Measurements from ENCODE around the gene GDPD1.
"Not testable (repeated sequence)": the region's sequence is repeated elsewhere in the genome, so short reads cannot be mapped to it uniquely, and the experiment has no call there.

DNA sequence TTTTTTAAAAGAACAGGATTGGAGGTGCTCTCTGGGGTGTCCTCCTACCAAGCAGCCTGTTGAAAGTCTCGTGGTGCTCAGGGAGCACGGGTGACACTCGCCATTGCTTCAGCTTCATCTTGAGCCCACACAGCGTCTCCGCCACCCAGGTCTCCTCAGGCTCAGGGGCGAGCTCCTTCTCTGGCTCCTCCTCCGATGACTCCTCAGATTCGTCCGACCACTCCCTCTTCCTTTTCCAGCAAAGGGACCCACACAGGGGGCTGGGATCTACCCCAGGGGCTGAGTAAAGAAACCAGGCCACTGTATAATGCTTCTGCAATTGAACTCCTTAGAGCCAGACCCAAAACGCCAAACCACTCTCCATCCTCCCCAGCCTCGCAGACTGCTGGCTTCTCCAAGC, 40.7 kb upstream of the GDPD1 start:
- TF ChIP-seq, protein P1, sequence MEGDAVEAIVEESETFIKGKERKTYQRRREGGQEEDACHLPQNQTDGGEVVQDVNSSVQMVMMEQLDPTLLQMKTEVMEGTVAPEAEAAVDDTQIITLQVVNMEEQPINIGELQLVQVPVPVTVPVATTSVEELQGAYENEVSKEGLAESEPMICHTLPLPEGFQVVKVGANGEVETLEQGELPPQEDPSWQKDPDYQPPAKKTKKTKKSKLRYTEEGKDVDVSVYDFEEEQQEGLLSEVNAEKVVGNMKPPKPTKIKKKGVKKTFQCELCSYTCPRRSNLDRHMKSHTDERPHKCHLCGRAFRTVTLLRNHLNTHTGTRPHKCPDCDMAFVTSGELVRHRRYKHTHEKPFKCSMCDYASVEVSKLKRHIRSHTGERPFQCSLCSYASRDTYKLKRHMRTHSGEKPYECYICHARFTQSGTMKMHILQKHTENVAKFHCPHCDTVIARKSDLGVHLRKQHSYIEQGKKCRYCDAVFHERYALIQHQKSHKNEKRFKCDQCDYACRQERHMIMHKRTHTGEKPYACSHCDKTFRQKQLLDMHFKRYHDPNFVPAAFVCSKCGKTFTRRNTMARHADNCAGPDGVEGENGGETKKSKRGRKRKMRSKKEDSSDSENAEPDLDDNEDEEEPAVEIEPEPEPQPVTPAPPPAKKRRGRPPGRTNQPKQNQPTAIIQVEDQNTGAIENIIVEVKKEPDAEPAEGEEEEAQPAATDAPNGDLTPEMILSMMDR (IDR thresholded peaks at IDR 0.05): not testable (repeated sequence)
- TF ChIP-seq, protein P2, sequence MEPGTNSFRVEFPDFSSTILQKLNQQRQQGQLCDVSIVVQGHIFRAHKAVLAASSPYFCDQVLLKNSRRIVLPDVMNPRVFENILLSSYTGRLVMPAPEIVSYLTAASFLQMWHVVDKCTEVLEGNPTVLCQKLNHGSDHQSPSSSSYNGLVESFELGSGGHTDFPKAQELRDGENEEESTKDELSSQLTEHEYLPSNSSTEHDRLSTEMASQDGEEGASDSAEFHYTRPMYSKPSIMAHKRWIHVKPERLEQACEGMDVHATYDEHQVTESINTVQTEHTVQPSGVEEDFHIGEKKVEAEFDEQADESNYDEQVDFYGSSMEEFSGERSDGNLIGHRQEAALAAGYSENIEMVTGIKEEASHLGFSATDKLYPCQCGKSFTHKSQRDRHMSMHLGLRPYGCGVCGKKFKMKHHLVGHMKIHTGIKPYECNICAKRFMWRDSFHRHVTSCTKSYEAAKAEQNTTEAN (CRISPR knock-in tag; IDR thresholded peaks at IDR 0.05): not testable (repeated sequence)
- TF ChIP-seq, protein P3, sequence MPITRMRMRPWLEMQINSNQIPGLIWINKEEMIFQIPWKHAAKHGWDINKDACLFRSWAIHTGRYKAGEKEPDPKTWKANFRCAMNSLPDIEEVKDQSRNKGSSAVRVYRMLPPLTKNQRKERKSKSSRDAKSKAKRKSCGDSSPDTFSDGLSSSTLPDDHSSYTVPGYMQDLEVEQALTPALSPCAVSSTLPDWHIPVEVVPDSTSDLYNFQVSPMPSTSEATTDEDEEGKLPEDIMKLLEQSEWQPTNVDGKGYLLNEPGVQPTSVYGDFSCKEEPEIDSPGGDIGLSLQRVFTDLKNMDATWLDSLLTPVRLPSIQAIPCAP (CRISPR knock-in tag; IDR thresholded peaks at IDR 0.05): not testable (repeated sequence)
- TF ChIP-seq, protein P4, sequence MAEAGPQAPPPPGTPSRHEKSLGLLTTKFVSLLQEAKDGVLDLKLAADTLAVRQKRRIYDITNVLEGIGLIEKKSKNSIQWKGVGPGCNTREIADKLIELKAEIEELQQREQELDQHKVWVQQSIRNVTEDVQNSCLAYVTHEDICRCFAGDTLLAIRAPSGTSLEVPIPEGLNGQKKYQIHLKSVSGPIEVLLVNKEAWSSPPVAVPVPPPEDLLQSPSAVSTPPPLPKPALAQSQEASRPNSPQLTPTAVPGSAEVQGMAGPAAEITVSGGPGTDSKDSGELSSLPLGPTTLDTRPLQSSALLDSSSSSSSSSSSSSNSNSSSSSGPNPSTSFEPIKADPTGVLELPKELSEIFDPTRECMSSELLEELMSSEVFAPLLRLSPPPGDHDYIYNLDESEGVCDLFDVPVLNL (CRISPR knock-in tag; IDR thresholded peaks at IDR 0.05; ENCODE audit: borderline replicate concordance, low read depth): not testable (repeated sequence)
- TF ChIP-seq, protein P5, sequence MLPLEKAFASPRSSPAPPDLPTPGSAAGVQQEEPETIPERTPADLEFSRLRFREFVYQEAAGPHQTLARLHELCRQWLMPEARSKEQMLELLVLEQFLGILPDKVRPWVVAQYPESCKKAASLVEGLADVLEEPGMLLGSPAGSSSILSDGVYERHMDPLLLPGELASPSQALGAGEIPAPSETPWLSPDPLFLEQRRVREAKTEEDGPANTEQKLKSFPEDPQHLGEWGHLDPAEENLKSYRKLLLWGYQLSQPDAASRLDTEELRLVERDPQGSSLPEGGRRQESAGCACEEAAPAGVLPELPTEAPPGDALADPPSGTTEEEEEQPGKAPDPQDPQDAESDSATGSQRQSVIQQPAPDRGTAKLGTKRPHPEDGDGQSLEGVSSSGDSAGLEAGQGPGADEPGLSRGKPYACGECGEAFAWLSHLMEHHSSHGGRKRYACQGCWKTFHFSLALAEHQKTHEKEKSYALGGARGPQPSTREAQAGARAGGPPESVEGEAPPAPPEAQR (CRISPR knock-in tag; IDR thresholded peaks at IDR 0.05): not testable (repeated sequence)

All from WTC11 (cell line).